HepG2 (cell line): ENCODE measurements around the gene RGS11. TPM values are rescaled to one million over a fixed set of nuclear protein-coding genes. Genes with fewer than 3 reads are reported as not detected.
A peak's percentile ranks its signal among the peaks of the same experiment; 100 is the strongest.

Experiments used
- CEBPG ChIP-seq: IDR thresholded peaks from 2 replicates; pipeline ENCODE4 v1.6.1; 2016
- ERF ChIP-seq: IDR thresholded peaks from 2 replicates; pipeline ENCODE4 v1.6.1; 2018; ENCODE audit warnings: missing biosample characterization, missing genetic modification reagents
- LRRFIP1 ChIP-seq: sonication (generic); formaldehyde crosslinking; conservative IDR thresholded peaks from 2 replicates; pipeline ENCODE4 v1.4.0; 2020; ENCODE audit warnings: missing genetic modification reagents
- MBNL3 ChIP-seq: fragments of 250-450 bp; sonication (Bioruptor Pico); conservative IDR thresholded peaks from 2 replicates; pipeline ENCODE4 v1.8.0; 2022; ENCODE audit warnings: mild to moderate bottlenecking, inconsistent platforms
- MLLT10 ChIP-seq: sonication (generic); formaldehyde crosslinking; IDR thresholded peaks from 2 replicates; pipeline ENCODE4 v1.4.0; 2020; ENCODE audit warnings: missing genetic modification reagents
- MTA1 ChIP-seq: sonication (generic); formaldehyde crosslinking; IDR thresholded peaks from 2 replicates; pipeline ENCODE4 v1.4.0; 2020; ENCODE audit warnings: missing genetic modification reagents, mild to moderate bottlenecking, borderline replicate concordance
- PHF21A ChIP-seq: sonication (generic); formaldehyde crosslinking; IDR thresholded peaks from 2 replicates; pipeline ENCODE4 v1.5.0; 2020; ENCODE audit warnings: mild to moderate bottlenecking, missing genetic modification reagents
- RXRB ChIP-seq: IDR thresholded peaks from 2 replicates; pipeline ENCODE4 v1.6.1; 2016; ENCODE audit warnings: borderline replicate concordance, missing genetic modification reagents, missing compliant biosample characterization
- TSC22D2 ChIP-seq: sonication (generic); formaldehyde crosslinking; IDR thresholded peaks from 2 replicates; pipeline ENCODE4 v1.5.1; 2020; ENCODE audit warnings: missing genetic modification reagents, mild to moderate bottlenecking, borderline replicate concordance
- ZMYM2 ChIP-seq: sonication (generic); formaldehyde crosslinking; IDR thresholded peaks from 2 replicates; pipeline ENCODE4 v1.8.0; 2022; ENCODE audit warnings: mild to moderate bottlenecking, missing genetic modification reagents
- ZMYM4 ChIP-seq: sonication (generic); formaldehyde crosslinking; IDR thresholded peaks from 2 replicates; pipeline ENCODE4 v1.8.1; 2023; ENCODE audit warnings: mild to moderate bottlenecking, missing genetic modification reagents
- ZNF276 ChIP-seq: sonication (generic); formaldehyde crosslinking; IDR thresholded peaks from 2 replicates; pipeline ENCODE4 v1.4.0; 2020; ENCODE audit warnings: mild to moderate bottlenecking, low read depth, missing genetic modification reagents
- ZSCAN29 ChIP-seq: sonication (generic); formaldehyde crosslinking; conservative IDR thresholded peaks from 2 replicates; pipeline ENCODE4 v1.4.0; 2020; ENCODE audit warnings: mild to moderate bottlenecking, missing genetic modification reagents
- polyA plus RNA-seq, 8 experiments: library from polyadenylated mRNA; depleted of rRNA in 3 of 8; stranded (reverse) in 7 of 8; unstranded in 1 of 8; fragments of >200 nt; fragmentation: Illumina TruSeq in 4 of 8; extraction: Trizol in 4 of 8; gene quantifications; 2 replicates each; pipeline versions ENCODE4 v1.2.1 to v1.2.3, GENCODE V29; 2011 to 2016; ENCODE audit warnings: low read depth in 4 of 8, missing spikeins in 1 of 8, mixed read lengths in 1 of 8; ENCODE audit not compliant: insufficient read depth in 1 of 8
- total RNA-seq, 5 experiments: library from RNA; depleted of rRNA; stranded (reverse); fragments of >200 nt; fragmentation: Illumina TruSeq; extraction: Trizol; gene quantifications; 2 replicates each; pipeline ENCODE4 v1.2.3, GENCODE V29; 2016; ENCODE audit warnings: low read depth in 1 of 5
- TF ChIP-seq, protein P1 (sequence below): sonication (generic); formaldehyde crosslinking; IDR thresholded peaks from 2 replicates; pipeline ENCODE4 v1.4.0; 2020; ENCODE audit warnings: missing genetic modification reagents
- TF ChIP-seq, protein P2 (sequence below): sonication (generic); formaldehyde crosslinking; IDR thresholded peaks from 2 replicates; pipeline ENCODE4 v1.4.0; 2020; ENCODE audit warnings: missing genetic modification reagents
- TF ChIP-seq, protein P3 (sequence below), 2 experiments: fragments of 450-650 bp in 1 of 2; sonication (generic) in 1 of 2; formaldehyde crosslinking; IDR thresholded peaks; 2 replicates each; pipeline versions ENCODE4 v1.5.0 to v1.8.0; 2020 to 2022; ENCODE audit warnings: mild to moderate bottlenecking in 1 of 2, missing genetic modification reagents in 1 of 2
- TF ChIP-seq, protein P4 (sequence below): sonication (generic); formaldehyde crosslinking; IDR thresholded peaks from 2 replicates; pipeline ENCODE4 v1.4.0; 2020; ENCODE audit warnings: missing genetic modification reagents

RGS11 gene
- total and polyA plus RNA-seq, 2 of the 13 experiments (the other 11 are each of a cell fraction or from before 2014, with no cell fraction given), result 0.11 TPM; not detected in 1

DNA sequence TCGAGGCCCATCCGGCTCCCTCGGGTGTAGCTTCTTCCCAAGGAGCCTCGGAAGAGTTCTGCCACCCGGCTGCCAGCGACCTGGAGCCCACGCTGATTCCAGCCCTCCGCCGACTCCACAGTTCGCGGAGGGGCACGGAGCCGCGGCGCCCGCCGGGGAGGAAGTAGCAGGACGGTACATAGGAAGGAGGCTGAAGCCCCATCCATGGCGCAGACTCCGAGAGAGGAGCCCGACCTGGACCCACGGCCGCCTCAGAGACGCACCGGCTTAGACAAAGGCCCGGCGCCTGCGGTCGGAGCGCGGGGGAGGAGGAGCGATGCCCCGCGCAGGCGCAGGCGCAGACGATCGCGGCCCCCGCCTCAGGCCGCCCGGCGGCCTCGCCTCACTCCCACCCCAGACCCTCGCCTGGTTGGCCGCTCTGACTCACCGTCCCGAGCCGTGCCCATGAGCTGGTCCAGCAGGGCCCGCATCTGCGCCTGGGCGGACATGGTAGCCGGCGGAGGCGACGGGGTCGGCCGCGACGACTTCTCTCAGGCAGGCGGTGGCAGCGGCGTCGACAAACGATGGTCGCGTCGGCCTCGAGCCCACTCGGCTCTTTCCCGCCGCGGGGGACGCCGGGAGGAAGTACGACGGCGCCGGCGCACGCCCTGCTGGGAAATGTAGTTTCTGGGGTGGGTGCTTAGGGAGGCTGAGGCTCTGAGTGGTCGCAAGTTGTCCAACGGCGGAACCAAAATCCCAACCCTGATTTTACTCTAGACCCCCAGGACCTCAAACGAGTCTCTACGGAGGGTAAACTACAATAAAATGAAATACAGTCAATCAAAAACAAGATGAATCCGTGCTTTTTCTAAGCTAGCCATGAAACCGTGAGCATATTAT lies 46.7 kb downstream of the RGS11 start, which contains the start of gene LUC7L (continued):
- TF ChIP-seq, protein P1, sequence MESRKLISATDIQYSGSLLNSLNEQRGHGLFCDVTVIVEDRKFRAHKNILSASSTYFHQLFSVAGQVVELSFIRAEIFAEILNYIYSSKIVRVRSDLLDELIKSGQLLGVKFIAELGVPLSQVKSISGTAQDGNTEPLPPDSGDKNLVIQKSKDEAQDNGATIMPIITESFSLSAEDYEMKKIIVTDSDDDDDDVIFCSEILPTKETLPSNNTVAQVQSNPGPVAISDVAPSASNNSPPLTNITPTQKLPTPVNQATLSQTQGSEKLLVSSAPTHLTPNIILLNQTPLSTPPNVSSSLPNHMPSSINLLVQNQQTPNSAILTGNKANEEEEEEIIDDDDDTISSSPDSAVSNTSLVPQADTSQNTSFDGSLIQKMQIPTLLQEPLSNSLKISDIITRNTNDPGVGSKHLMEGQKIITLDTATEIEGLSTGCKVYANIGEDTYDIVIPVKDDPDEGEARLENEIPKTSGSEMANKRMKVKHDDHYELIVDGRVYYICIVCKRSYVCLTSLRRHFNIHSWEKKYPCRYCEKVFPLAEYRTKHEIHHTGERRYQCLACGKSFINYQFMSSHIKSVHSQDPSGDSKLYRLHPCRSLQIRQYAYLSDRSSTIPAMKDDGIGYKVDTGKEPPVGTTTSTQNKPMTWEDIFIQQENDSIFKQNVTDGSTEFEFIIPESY, result peak; percentile 71
- TF ChIP-seq, protein P2, sequence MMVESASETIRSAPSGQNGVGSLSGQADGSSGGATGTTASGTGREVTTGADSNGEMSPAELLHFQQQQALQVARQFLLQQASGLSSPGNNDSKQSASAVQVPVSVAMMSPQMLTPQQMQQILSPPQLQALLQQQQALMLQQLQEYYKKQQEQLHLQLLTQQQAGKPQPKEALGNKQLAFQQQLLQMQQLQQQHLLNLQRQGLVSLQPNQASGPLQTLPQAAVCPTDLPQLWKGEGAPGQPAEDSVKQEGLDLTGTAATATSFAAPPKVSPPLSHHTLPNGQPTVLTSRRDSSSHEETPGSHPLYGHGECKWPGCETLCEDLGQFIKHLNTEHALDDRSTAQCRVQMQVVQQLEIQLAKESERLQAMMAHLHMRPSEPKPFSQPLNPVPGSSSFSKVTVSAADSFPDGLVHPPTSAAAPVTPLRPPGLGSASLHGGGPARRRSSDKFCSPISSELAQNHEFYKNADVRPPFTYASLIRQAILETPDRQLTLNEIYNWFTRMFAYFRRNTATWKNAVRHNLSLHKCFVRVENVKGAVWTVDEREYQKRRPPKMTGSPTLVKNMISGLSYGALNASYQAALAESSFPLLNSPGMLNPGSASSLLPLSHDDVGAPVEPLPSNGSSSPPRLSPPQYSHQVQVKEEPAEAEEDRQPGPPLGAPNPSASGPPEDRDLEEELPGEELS (CRISPR knock-in tag), result peak; percentile 40; the same call in 1 of the 2 replicates
- TF ChIP-seq ZMYM2 (CRISPR knock-in tag), result 0 out of 2 replicates have a peak, but pooled peaks have one; percentile 47
- 0 out of 2 replicates have a peak, but pooled peaks have one; percentile 11 for TF ChIP-seq ZSCAN29
- TF ChIP-seq ZNF276, result peak; percentile 87; the same call in 1 of the 2 replicates
- TF ChIP-seq ZMYM4 (CRISPR knock-in tag), result peak; percentile 83
- TF ChIP-seq MBNL3 (CRISPR knock-in tag), result no peak
- peak; percentile 99 for TF ChIP-seq ERF
- TF ChIP-seq RXRB (CRISPR knock-in tag), result peak; percentile 85
- TF ChIP-seq, protein P3, sequence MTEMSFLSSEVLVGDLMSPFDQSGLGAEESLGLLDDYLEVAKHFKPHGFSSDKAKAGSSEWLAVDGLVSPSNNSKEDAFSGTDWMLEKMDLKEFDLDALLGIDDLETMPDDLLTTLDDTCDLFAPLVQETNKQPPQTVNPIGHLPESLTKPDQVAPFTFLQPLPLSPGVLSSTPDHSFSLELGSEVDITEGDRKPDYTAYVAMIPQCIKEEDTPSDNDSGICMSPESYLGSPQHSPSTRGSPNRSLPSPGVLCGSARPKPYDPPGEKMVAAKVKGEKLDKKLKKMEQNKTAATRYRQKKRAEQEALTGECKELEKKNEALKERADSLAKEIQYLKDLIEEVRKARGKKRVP (CRISPR knock-in tag; IDR thresholded peaks at IDR 0.05), result peak in 1 of 2 experiments; percentile 72; a peak in 2 of 4 replicates
- TF ChIP-seq MTA1 (CRISPR knock-in tag), result 0 out of 2 replicates have a peak, but pooled peaks have one; percentile 35
- 0 out of 2 replicates have a peak, but pooled peaks have one; percentile 67 for TF ChIP-seq LRRFIP1 (CRISPR knock-in tag)
- peak; percentile 32; the same call in 1 of the 2 replicates for TF ChIP-seq PHF21A (CRISPR knock-in tag)
- TF ChIP-seq, protein P4, sequence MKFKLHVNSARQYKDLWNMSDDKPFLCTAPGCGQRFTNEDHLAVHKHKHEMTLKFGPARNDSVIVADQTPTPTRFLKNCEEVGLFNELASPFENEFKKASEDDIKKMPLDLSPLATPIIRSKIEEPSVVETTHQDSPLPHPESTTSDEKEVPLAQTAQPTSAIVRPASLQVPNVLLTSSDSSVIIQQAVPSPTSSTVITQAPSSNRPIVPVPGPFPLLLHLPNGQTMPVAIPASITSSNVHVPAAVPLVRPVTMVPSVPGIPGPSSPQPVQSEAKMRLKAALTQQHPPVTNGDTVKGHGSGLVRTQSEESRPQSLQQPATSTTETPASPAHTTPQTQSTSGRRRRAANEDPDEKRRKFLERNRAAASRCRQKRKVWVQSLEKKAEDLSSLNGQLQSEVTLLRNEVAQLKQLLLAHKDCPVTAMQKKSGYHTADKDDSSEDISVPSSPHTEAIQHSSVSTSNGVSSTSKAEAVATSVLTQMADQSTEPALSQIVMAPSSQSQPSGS (CRISPR knock-in tag), result peak; percentile 77
- peak; percentile 34; the same call in 1 of the 2 replicates for TF ChIP-seq CEBPG
- TF ChIP-seq MLLT10 (CRISPR knock-in tag), result no peak
- TF ChIP-seq TSC22D2, result peak; percentile 97
